HFFc6 (cell line): Measurements from ENCODE around the gene SENP3. TPM values are rescaled to one million over a fixed set of nuclear protein-coding genes. Genes with fewer than 3 reads are reported as not detected.
"Not testable (repeated sequence)": the region's sequence is repeated elsewhere in the genome, so short reads cannot be mapped to it uniquely, and the experiment has no call there.

Experiments used
- DNase-seq: peaks from one replicate; pipeline ENCODE4 v3.0.0-alpha.2; 2018
- H3K27ac Mint-ChIP-seq: 2 replicates; pipeline ENCODE4 v1.8.0; 2020; ENCODE audit warnings: mild to moderate bottlenecking, mixed read lengths
- H3K27me3 Mint-ChIP-seq: 2 replicates; pipeline ENCODE4 v1.8.0; 2021; ENCODE audit warnings: mild to moderate bottlenecking, moderate library complexity, mixed read lengths; ENCODE audit not compliant: insufficient read depth
- H3K36me3 Mint-ChIP-seq: 2 replicates; pipeline ENCODE4 v1.8.0; 2021; ENCODE audit warnings: low read depth, mixed read lengths
- H3K4me1 Mint-ChIP-seq: 2 replicates; pipeline ENCODE4 v1.8.0; 2020; ENCODE audit warnings: low read depth, mixed read lengths
- H3K4me3 Mint-ChIP-seq: 2 replicates; pipeline ENCODE4 v1.8.0; 2020; ENCODE audit warnings: mild to moderate bottlenecking, moderate library complexity, mixed read lengths
- H3K9me3 Mint-ChIP-seq: 2 replicates; pipeline ENCODE4 v1.8.0; 2020; ENCODE audit warnings: mild to moderate bottlenecking, mixed read lengths
- total RNA-seq, 6 experiments: library from RNA; stranded (reverse); fragmentation: NEBNext Ultra II Directional; extraction: Animal tissue kit (Norgen Biotek cat#: 25700); gene quantifications; 2 replicates in 1 of 6; 3 replicates in 5 of 6; pipeline ENCODE4 v1.2.3, GENCODE V29; 2021
- TF ChIP-seq, protein P1 (sequence below): fragments of 200-600 bp; sonication (generic); IDR thresholded peaks from 2 replicates; pipeline ENCODE4 v1.5.0; 2021; ENCODE audit warnings: antibody characterized with exemption, mild to moderate bottlenecking

SENP3 gene
- total RNA-seq, 6 experiments from 2014 or later: 53.9 to 70.3 (median 60.3) TPM

GRCh38 chr17:7589891-7590691 lies 28.4 kb downstream of the SENP3 start, which contains the start of gene SOX15:
Gene SOX15 (minus strand): TSS chr17:7590094. CDS start chr17:7589676, 418 bp downstream.
- Mint-ChIP-seq H3K4me1 (peaks cover 66% of the 10 kb centered on the region), H3K4me3 (peak within 1 kb of the TSS; percentile 75), H3K27ac (peak within 1 kb of the TSS; percentile 94), H3K27me3 (peaks cover 7% of the 10 kb centered on the region), H3K9me3 (no peaks in the 10 kb centered on the region), H3K36me3 (peaks cover 24% of the 10 kb centered on the region)
- DNase-seq: peak; percentile 55
- TF ChIP-seq, protein P1, sequence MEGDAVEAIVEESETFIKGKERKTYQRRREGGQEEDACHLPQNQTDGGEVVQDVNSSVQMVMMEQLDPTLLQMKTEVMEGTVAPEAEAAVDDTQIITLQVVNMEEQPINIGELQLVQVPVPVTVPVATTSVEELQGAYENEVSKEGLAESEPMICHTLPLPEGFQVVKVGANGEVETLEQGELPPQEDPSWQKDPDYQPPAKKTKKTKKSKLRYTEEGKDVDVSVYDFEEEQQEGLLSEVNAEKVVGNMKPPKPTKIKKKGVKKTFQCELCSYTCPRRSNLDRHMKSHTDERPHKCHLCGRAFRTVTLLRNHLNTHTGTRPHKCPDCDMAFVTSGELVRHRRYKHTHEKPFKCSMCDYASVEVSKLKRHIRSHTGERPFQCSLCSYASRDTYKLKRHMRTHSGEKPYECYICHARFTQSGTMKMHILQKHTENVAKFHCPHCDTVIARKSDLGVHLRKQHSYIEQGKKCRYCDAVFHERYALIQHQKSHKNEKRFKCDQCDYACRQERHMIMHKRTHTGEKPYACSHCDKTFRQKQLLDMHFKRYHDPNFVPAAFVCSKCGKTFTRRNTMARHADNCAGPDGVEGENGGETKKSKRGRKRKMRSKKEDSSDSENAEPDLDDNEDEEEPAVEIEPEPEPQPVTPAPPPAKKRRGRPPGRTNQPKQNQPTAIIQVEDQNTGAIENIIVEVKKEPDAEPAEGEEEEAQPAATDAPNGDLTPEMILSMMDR: no peak

DNA sequence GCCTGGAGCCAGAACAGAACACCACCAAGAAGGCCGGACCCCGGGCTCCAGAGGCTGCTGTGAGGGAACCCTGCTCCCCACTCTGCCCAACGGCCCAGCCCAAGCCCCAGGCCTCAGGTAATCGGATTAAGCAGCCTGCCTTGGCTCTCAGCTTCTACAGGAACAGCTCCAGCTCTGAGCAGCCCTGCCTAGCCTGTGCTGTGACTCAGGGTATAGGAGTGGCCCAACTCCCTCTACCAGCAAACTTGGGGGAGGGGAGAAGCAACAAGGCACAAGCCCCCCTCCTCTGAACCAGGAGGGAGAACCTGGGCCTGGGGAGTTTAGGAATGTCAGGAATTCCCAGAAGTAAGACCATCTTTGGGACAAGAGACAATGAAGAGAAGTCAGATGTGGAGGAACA lies 29.0 kb downstream of the SENP3 start:
- TF ChIP-seq, protein P1: no peak
- H3K4me1 Mint-ChIP-seq: peaks cover 63% of the 10 kb centered on the region
- H3K4me3 Mint-ChIP-seq: peak overlapping the region; percentile 75
- no peaks in the 10 kb centered on the region for H3K9me3 Mint-ChIP-seq
- H3K27ac Mint-ChIP-seq: peak overlapping the region; percentile 92
- H3K27me3 Mint-ChIP-seq: peaks cover 7% of the 10 kb centered on the region
- H3K36me3 Mint-ChIP-seq: peaks cover 29% of the 10 kb centered on the region
- DNase-seq: peak; percentile 57

- DNase-seq: no peak
- Mint-ChIP-seq H3K36me3 (peaks cover 30% of the 10 kb centered on the region), H3K4me1 (peaks cover 54% of the 10 kb centered on the region), H3K9me3 (no peaks in the 10 kb centered on the region), H3K27ac (peak overlapping the region; percentile 92), H3K4me3 (no peak overlapping the region; the same call in 1 of the 2 replicates), H3K27me3 (peaks cover 7% of the 10 kb centered on the region)
- TF ChIP-seq, protein P1: no peak
Observed at GRCh38 chr17:7591596-7591995, 29.9 kb downstream of the SENP3 start.

- H3K27me3 Mint-ChIP-seq: peaks cover 5% of the 10 kb centered on the region
- no peak overlapping the region for H3K4me3 Mint-ChIP-seq
- peak overlapping the region; percentile 92 for H3K27ac Mint-ChIP-seq
- TF ChIP-seq, protein P1: no peak
- H3K4me1 Mint-ChIP-seq: peaks cover 45% of the 10 kb centered on the region
- no peak for DNase-seq
- no peaks in the 10 kb centered on the region for H3K9me3 Mint-ChIP-seq
- H3K36me3 Mint-ChIP-seq: peaks cover 27% of the 10 kb centered on the region
Observed at GRCh38 chr17:7592422-7593021, 30.8 kb downstream of the SENP3 start.

GRCh38 chr17:7593296-7593695 lies 31.6 kb downstream of the SENP3 start:
- H3K36me3 Mint-ChIP-seq: peaks cover 28% of the 10 kb centered on the region
- TF ChIP-seq, protein P1: no peak
- H3K27me3 Mint-ChIP-seq: peaks cover 2% of the 10 kb centered on the region; the same call in 1 of the 2 replicates
- H3K4me1 Mint-ChIP-seq: peaks cover 37% of the 10 kb centered on the region
- H3K27ac Mint-ChIP-seq: peak overlapping the region; percentile 44
- no peak overlapping the region for H3K4me3 Mint-ChIP-seq
- DNase-seq: no peak
- no peaks in the 10 kb centered on the region for H3K9me3 Mint-ChIP-seq

GRCh38 chr17:7597561-7597960 lies 35.8 kb downstream of the SENP3 start:
- H3K27ac Mint-ChIP-seq, DNase-seq, H3K9me3 Mint-ChIP-seq, H3K4me3 Mint-ChIP-seq, H3K27me3 Mint-ChIP-seq: not testable (repeated sequence)
- peaks cover 30% of the 10 kb centered on the region for H3K36me3 Mint-ChIP-seq
- peaks cover 14% of the 10 kb centered on the region for H3K4me1 Mint-ChIP-seq
